Mammary epithelial cell (primary cell): ENCODE measurements around the gene VAV2.

Experiments used
- EZH2 ChIP-seq: IDR thresholded peaks from 2 replicates; pipeline ENCODE4 v1.6.1; 2012; ENCODE audit warnings: low read length, inconsistent platforms, borderline replicate concordance
- TF ChIP-seq, protein P1 (sequence below), 2 donors: IDR thresholded peaks in 1 of 2; conservative IDR thresholded peaks in 1 of 2; 2 replicates each; pipeline ENCODE4 v1.5.1; 2011 to 2012; ENCODE audit warnings: inconsistent platforms in 2 of 2, low read length in 2 of 2, mild to moderate bottlenecking in 2 of 2, control low read depth in 1 of 2, low read depth in 1 of 2; ENCODE audit not compliant: insufficient read depth in 1 of 2; ENCODE audit errors: extremely low read depth in 1 of 2

DNA sequence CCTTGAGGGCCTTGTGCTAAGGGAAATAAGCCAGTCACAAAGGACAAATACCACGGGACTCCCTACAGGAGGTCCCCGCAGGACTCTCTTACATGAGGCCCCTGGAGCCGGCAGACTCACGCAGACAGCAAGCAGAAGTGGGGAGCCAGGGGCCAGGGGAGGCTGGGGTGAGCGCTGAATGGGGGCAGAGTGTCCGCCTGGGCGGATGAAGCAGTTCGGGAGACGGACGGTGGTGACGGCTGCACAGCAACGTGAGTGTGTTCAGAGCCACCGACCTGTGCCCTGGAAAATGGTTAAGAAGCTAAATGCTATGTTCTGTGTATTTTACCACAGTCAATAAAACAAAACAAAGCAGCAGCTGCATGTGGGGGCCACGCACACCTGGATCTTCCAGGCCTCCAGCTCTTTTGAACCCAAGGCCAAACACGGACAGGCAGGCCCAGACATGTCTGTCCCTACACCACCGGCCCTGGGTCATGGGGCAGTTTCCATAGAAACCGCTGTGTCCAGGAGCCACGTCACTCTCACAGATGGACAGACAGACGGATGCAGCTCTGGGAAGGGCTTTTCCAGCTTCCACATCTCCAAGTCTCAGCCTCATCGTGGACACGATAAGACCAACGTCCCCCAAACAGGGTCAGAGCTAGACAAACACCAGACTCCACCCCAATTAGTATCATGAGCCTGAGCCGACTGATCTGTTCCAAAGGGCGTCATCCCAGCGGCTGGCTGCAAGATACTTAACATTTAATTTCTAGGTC, 103.9 kb downstream of the VAV2 start:
- TF ChIP-seq, protein P1, sequence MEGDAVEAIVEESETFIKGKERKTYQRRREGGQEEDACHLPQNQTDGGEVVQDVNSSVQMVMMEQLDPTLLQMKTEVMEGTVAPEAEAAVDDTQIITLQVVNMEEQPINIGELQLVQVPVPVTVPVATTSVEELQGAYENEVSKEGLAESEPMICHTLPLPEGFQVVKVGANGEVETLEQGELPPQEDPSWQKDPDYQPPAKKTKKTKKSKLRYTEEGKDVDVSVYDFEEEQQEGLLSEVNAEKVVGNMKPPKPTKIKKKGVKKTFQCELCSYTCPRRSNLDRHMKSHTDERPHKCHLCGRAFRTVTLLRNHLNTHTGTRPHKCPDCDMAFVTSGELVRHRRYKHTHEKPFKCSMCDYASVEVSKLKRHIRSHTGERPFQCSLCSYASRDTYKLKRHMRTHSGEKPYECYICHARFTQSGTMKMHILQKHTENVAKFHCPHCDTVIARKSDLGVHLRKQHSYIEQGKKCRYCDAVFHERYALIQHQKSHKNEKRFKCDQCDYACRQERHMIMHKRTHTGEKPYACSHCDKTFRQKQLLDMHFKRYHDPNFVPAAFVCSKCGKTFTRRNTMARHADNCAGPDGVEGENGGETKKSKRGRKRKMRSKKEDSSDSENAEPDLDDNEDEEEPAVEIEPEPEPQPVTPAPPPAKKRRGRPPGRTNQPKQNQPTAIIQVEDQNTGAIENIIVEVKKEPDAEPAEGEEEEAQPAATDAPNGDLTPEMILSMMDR (conservative IDR thresholded peaks at IDR 0.05 in 1 of 2, IDR thresholded peaks at IDR 0.05 in 1 of 2; ENCODE audit: extremely low read depth in 1 of 2, insufficient read depth in 1 of 2, low read depth in 1 of 2, low read length in 2 of 2) = no peak
- TF ChIP-seq EZH2 = no peak
